Right lobe of liver (tissue), 4 donors: Measurements from ENCODE around the gene ZEB1.

ENCODE experiments used
- POLR2A ChIP-seq: fragments of 450-650 bp; IDR thresholded peaks from one replicate; pipeline ENCODE4 v1.6.1; 2017; ENCODE audit warnings: antibody characterized with exemption, mild to moderate bottlenecking
- TF ChIP-seq, protein P1 (sequence below), 4 donors: fragments of 200-600 bp in 3 of 4; fragments of 450-650 bp in 1 of 4; IDR thresholded peaks; one replicate each; pipeline versions ENCODE4 v1.5.1 to v1.8.0; 2016 to 2022; ENCODE audit warnings: antibody characterized with exemption in 4 of 4, mild to moderate bottlenecking in 2 of 4
- donor health status: DM: no; HTN: no; CAD: no.
- donor health status: DM: no; HTN: no; CAD: no.
- donor health status: DM: no; HTN: yes; CAD: no.

DNA sequence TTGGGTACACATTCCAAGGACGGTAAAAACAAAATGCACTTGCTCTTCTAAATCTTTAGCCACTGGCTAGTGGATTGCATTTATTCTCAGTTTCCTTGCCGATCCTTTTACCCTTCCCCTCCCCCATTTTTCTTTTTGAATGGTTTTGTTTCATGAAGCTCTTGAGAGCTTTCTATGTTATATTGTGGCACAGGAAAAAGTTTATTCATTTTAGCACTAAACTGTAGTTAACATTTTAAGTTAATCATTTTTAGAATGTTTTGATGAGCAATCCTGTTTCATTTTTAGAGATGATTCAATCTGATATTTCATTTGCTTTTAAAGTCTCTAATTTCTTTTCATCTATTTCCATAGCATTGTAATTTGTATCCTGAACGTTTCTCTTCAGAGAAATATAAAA is 24.0 kb downstream of the ZEB1 start:
- TF ChIP-seq, protein P1, sequence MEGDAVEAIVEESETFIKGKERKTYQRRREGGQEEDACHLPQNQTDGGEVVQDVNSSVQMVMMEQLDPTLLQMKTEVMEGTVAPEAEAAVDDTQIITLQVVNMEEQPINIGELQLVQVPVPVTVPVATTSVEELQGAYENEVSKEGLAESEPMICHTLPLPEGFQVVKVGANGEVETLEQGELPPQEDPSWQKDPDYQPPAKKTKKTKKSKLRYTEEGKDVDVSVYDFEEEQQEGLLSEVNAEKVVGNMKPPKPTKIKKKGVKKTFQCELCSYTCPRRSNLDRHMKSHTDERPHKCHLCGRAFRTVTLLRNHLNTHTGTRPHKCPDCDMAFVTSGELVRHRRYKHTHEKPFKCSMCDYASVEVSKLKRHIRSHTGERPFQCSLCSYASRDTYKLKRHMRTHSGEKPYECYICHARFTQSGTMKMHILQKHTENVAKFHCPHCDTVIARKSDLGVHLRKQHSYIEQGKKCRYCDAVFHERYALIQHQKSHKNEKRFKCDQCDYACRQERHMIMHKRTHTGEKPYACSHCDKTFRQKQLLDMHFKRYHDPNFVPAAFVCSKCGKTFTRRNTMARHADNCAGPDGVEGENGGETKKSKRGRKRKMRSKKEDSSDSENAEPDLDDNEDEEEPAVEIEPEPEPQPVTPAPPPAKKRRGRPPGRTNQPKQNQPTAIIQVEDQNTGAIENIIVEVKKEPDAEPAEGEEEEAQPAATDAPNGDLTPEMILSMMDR (IDR thresholded peaks at IDR 0.05): no peak
- no peak for TF ChIP-seq POLR2A
